Measurements from ENCODE around the gene DUSP28. TPM values are rescaled to one million over a fixed set of nuclear protein-coding genes. Genes with fewer than 3 reads are reported as not detected.

Gene DUSP28
- total RNA-seq, 4 donors from 2014 or later: 6.3 to 10.4 (median 8.3) TPM

- DNase-seq (ENCODE audit: low spot score in 2 of 2): no peak
- Histone ChIP-seq H3K36me3 (peaks cover 3% of the 10 kb centered on the region), H3K27ac (peak overlapping the region; percentile 8), H3K9me3 (no peaks in the 10 kb centered on the region), H3K27me3 (no peaks in the 10 kb centered on the region), H3K4me1 (peaks cover 51% of the 10 kb centered on the region), H3K4me3 (peak overlapping the region; percentile 98)
- 84% methylated on average over 3 of the region's 4 CpGs for WGBS
- no peak for TF ChIP-seq POLR2AphosphoS5 (IDR thresholded peaks at IDR 0.05)
- TF ChIP-seq CTCF (IDR thresholded peaks at IDR 0.05): no peak
- no peak for TF ChIP-seq EP300 (IDR thresholded peaks at IDR 0.05)
- no peak for TF ChIP-seq POLR2A (IDR thresholded peaks at IDR 0.05)
These were observed 24.4 kb downstream of the DUSP28 start for GRCh38 chr2:240584486-240585031.

- 68% methylated on average over 3 of the region's 6 CpGs for WGBS
- H3K9me3 ChIP-seq: no peaks in the 10 kb centered on the region
- DNase-seq (ENCODE audit: low spot score in 2 of 2): no peak
- peak overlapping the region; percentile 8 for H3K27ac ChIP-seq
- peaks cover 46% of the 10 kb centered on the region for H3K4me1 ChIP-seq
- no peaks in the 10 kb centered on the region for H3K27me3 ChIP-seq
- TF ChIP-seq CTCF (IDR thresholded peaks at IDR 0.05) (no peak), POLR2AphosphoS5 (IDR thresholded peaks at IDR 0.05) (no peak), POLR2A (IDR thresholded peaks at IDR 0.05) (no peak), EP300 (IDR thresholded peaks at IDR 0.05) (no peak)
- peaks cover 9% of the 10 kb centered on the region for H3K36me3 ChIP-seq
- H3K4me3 ChIP-seq: peak overlapping the region; percentile 98
These were observed 24.9 kb downstream of the DUSP28 start for GRCh38 chr2:240585101-240585500.

- DNase-seq (ENCODE audit: low spot score in 2 of 2): no peak
- 0% methylated on average over 5 of the region's 20 CpGs for WGBS
- Histone ChIP-seq H3K9me3 (no peaks in the 10 kb centered on the region), H3K36me3 (peaks cover 15% of the 10 kb centered on the region), H3K27ac (peak overlapping the region; percentile 94), H3K27me3 (no peaks in the 10 kb centered on the region), H3K4me3 (peak overlapping the region; percentile 98), H3K4me1 (peaks cover 40% of the 10 kb centered on the region)
- TF ChIP-seq EP300 (IDR thresholded peaks at IDR 0.05) (no peak), POLR2A (IDR thresholded peaks at IDR 0.05) (no peak), CTCF (IDR thresholded peaks at IDR 0.05) (no peak), POLR2AphosphoS5 (IDR thresholded peaks at IDR 0.05) (no peak)
These were observed 25.6 kb downstream of the DUSP28 start for GRCh38 chr2:240585681-240586197.

- Histone ChIP-seq H3K27ac (peak within 1 kb of the TSS; percentile 94), H3K36me3 (peaks cover 21% of the 10 kb centered on the region), H3K27me3 (no peaks in the 10 kb centered on the region), H3K4me1 (peaks cover 40% of the 10 kb centered on the region), H3K4me3 (peak within 1 kb of the TSS; percentile 98), H3K9me3 (no peaks in the 10 kb centered on the region)
- TF ChIP-seq CTCF (IDR thresholded peaks at IDR 0.05) (no peak), POLR2A (IDR thresholded peaks at IDR 0.05) (peak in 1 of 2 donors; percentile 57), POLR2AphosphoS5 (IDR thresholded peaks at IDR 0.05) (peak in 2 of 3 donors; percentile 86 to 88)
- peak; percentile 99 to 100 for DNase-seq (ENCODE audit: low spot score in 2 of 2)
- WGBS: 0% methylated on average over 10 of the region's 88 CpGs
These were observed 26.2 kb downstream of the DUSP28 start, which contains the start of gene CAPN10 for GRCh38 chr2:240586198-240586918. TSS of gene CAPN10 (plus strand) at chr2:240586734. CDS start at chr2:240586912, 178 bp downstream.
